AG04450 (cell line): ENCODE measurements around the gene SLC16A13. TPM values are rescaled to one million over a fixed set of nuclear protein-coding genes. Genes with fewer than 3 reads are reported as not detected.
A peak's percentile ranks its signal among the peaks of the same experiment; 100 is the strongest.
"Not testable (repeated sequence)": the region's sequence is repeated elsewhere in the genome, so short reads cannot be mapped to it uniquely, and the experiment has no call there.

Source experiments
- CTCF ChIA-PET: fragments of 300-600, 350-600 bp; formaldehyde crosslinking; extraction: SDS; loops from one replicate; lab custom pipeline; 2022; ENCODE audit warnings: antibody characterized with exemption, inconsistent platforms; lab: Charles Lee
- POLR2A ChIA-PET: fragments of 350-600 bp; formaldehyde crosslinking; extraction: SDS; loops from one replicate; lab custom pipeline; 2021; ENCODE audit warnings: antibody characterized with exemption, inconsistent platforms; lab: Yijun Ruan, JAX
- DNase-seq: peaks from one replicate; pipeline ENCODE4 v3.0.0-alpha.2; 2011; ENCODE audit warnings: low read depth, low spot score
- H3K27ac ChIP-seq: one replicate; pipeline ENCODE4 v1.5.1; 2012; ENCODE audit warnings: low read depth, low read length, control low read depth
- H3K27me3 ChIP-seq: one replicate; pipeline ENCODE4 v1.6.0; 2012; ENCODE audit warnings: low read length; ENCODE audit not compliant: control insufficient read depth, insufficient read depth
- H3K4me3 ChIP-seq: 2 replicates; pipeline ENCODE4 v1.5.1; 2011; ENCODE audit warnings: mild to moderate bottlenecking, low read depth, low read length, control low read depth
- H3K9me3 ChIP-seq: 2 replicates; pipeline ENCODE4 v1.5.1; 2012; ENCODE audit warnings: low read length; ENCODE audit not compliant: control insufficient read depth, insufficient read depth
- CTCF ChIP-seq: IDR thresholded peaks from 2 replicates; pipeline ENCODE4 v1.5.1; 2011; ENCODE audit warnings: low read depth, low read length, control low read depth, inconsistent platforms
- polyA plus RNA-seq: library from polyadenylated mRNA; depleted of rRNA; stranded (reverse); fragments of >200 nt; gene quantifications from 2 replicates; pipeline ENCODE4 v1.2.3, GENCODE V29; 2011

The SLC16A13 gene
- polyA plus RNA-seq, 1 experiment: 1.7 TPM

GRCh38 chr17:7043182-7043496 is 7.3 kb downstream of the SLC16A13 start:
- ChIA-PET CTCF (no interaction called here), POLR2A (interaction anchor here (0.7 kb wide), 1 partner anchor 89 kb away, joined by 3 read pairs; no protein-coding TSS in a partner anchor)
- TF ChIP-seq CTCF: no peak
- DNase-seq: no peak
- H3K9me3 ChIP-seq: no peaks in the 10 kb centered on the region; the same call in 1 of the 2 replicates
- H3K4me3 ChIP-seq: peak overlapping the region; percentile 41; the same call in 1 of the 2 replicates
- no peak overlapping the region for H3K27ac ChIP-seq
- peaks cover 34% of the 10 kb centered on the region for H3K27me3 ChIP-seq

- no peak for TF ChIP-seq CTCF
- H3K4me3 ChIP-seq: peak within 1 kb of the TSS; percentile 41
- peaks cover 34% of the 10 kb centered on the region for H3K27me3 ChIP-seq
- CTCF ChIA-PET: interaction anchor here (0.9 to 3.2 kb wide), 2 partner anchors 171 to 253 kb away, joined by 3 to 20 read pairs; no protein-coding TSS in a partner anchor
- no peak for DNase-seq
- H3K9me3 ChIP-seq: no peaks in the 10 kb centered on the region; the same call in 1 of the 2 replicates
- H3K27ac ChIP-seq: no peak within 1 kb of the TSS
- POLR2A ChIA-PET: interaction anchor here (0.7 kb wide), 1 partner anchor 89 kb away, joined by 3 read pairs; no protein-coding TSS in a partner anchor
These were observed 7.8 kb downstream of the SLC16A13 start, which contains the start of gene SLC16A11 for GRCh38 chr17:7043497-7044198. Gene SLC16A11 (minus strand): TSS chr17:7044092. CDS start chr17:7043513, 579 bp downstream.

- Histone ChIP-seq H3K9me3 (no peaks in the 10 kb centered on the region; the same call in 1 of the 2 replicates), H3K27ac (no peak overlapping the region), H3K27me3 (peaks cover 36% of the 10 kb centered on the region), H3K4me3 (no peak overlapping the region)
- ChIA-PET CTCF (interaction anchor here (0.6 to 11.2 kb wide), 54 partner anchors 8 to 544 kb away, joined by 3 to 250 read pairs (median 4); partner anchors contain the start of genes ACADVL, DLG4, NEURL4 and SLC16A13), POLR2A (interaction anchor here (0.9 to 1.4 kb wide), 2 partner anchors 174 to 251 kb away, joined by 4 to 8 read pairs; partner anchors contain the start of genes ACADVL and DLG4)
- TF ChIP-seq CTCF: peak; percentile 80
- DNase-seq: peak; percentile 67
These were observed 9.8 kb downstream of the SLC16A13 start for GRCh38 chr17:7045492-7046126.

GRCh38 chr17:7046127-7046724 is 10.4 kb downstream of the SLC16A13 start:
- no peak overlapping the region for H3K27ac ChIP-seq
- H3K9me3 ChIP-seq: no peaks in the 10 kb centered on the region; the same call in 1 of the 2 replicates
- peaks cover 36% of the 10 kb centered on the region for H3K27me3 ChIP-seq
- ChIA-PET CTCF (interaction anchor here (0.6 to 11.2 kb wide), 44 partner anchors 8 to 543 kb away, joined by 3 to 250 read pairs (median 4); partner anchors contain the start of genes ACADVL, DLG4, SOX15 and TXNDC17), POLR2A (interaction anchor here (0.9 to 1.4 kb wide), 2 partner anchors 174 to 250 kb away, joined by 4 to 8 read pairs; partner anchors contain the start of genes ACADVL and DLG4)
- no peak for TF ChIP-seq CTCF
- no peak overlapping the region for H3K4me3 ChIP-seq
- DNase-seq: no peak

GRCh38 chr17:7046725-7047397 is 11.0 kb downstream of the SLC16A13 start:
- H3K9me3 ChIP-seq, DNase-seq, H3K4me3 ChIP-seq, H3K27ac ChIP-seq: not testable (repeated sequence)
- peaks cover 36% of the 10 kb centered on the region for H3K27me3 ChIP-seq
- ChIA-PET CTCF (interaction anchor here (0.6 to 11.2 kb wide), 17 partner anchors 11 to 406 kb away, joined by 3 to 250 read pairs (median 5); partner anchors contain the start of gene TXNDC17), POLR2A (interaction anchor here (0.6 to 1.4 kb wide), 2 partner anchors 83 to 173 kb away, joined by 4 to 8 read pairs; partner anchors contain the start of genes ACADVL and DLG4)
